HK-2 (cell line): ENCODE data around the gene CMTM8.
"Not testable (repeated sequence)": the region's sequence is repeated elsewhere in the genome, so short reads cannot be mapped to it uniquely, and the experiment has no call there.

Experiments
- DNase-seq: peaks from one replicate; pipeline ENCODE4 v3.0.0-alpha.2; 2018; ENCODE audit not compliant: unreplicated experiment

Gene CMTM8

DNA sequence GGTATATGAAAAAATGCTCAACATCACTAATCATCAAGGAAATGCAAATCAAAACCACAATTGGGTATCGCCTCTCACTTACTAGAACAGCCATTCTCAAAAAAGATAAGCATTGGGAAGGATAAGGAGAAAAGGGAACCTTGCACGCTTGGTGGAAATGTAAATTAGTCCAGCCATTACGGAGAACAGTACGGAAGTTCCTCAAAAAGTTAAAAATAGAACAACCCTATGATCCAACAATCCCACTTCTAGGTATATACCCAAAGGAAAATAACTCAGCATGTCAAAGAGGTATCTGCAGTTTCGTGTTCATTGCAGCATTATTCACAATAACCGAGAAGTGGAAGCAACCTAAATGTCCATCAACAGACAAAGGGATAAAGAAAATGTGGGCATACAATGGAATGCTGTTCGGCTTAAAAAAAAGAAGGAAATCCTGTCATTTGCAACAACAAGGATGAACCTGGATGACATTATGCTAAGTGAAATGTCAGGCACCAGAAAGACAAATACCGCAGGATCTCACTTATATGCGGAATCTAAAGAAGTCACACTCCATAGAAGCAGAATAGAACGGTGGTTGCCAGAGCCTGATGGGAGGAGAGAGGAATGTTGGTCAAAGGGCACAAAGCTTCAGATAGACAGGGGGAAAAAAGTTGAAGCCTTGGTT is 141.5 kb downstream of the CMTM8 start:
- no peak for DNase-seq

DNA sequence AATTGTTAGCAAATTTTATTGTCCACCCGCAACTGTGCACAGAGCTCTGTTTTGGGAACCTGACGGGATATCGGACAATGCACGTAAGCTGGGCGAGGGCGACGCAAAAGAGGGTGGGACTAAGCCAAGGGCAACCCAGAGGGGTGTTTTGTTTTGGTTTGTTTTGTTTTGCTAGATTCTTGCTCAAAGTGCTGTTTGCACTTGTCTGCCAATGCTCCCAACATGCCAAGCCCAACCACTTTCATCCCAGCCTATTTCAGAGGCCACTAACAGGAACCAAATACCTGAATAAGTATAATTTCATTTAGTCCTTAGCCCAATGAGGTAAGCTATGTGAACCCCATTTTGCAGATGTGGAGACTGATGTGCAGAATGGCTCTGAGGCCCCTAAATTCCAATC is 143.4 kb downstream of the CMTM8 start:
- DNase-seq, result no peak

DNA sequence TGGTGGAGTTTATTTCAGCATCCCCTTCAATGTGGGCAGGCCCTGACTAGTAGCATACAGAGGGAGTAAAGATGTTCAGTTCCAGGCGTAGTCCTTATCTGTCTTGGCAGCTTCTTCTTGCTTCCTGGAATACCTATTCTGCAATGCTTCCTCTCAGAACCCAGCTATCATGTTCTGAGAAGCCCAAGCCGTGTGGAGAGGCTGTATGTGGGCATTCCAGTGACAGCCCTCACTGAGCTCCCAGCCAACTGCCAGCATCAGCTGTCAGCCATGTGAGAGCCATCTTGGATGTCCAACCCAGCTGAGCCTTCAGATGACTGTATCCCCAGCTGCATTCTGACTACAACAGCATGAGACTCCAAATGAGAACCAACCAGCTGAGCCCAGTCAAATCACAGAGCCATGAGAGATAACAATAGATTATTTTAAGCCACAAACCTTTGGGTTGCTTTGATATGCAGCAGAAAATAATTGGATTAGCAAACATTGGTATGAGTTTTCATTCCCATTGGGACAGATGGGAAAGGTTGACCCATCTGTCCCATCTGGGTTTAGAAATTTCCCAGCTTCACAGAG is 144.7 kb downstream of the CMTM8 start:
- DNase-seq, result no peak

DNA sequence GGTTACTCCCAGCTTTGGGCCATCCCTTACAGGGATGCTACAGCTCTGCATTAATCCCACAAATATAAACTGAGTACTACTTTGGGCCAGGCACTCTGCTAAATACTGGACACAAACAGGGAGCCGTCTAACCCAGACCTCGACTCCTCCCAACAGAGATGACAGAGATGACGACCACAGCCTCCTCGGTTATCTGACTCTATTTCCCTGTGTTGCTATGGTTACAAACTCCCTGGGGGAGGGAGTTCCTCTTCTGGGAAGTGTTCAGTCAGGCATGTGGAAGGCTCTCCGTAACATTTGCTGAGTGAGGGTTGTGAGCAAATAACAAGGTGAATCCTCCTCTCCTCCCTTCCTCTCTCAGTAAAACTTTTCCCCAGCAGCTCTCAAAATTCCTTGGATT is 146.5 kb downstream of the CMTM8 start:
- DNase-seq, result no peak

DNA sequence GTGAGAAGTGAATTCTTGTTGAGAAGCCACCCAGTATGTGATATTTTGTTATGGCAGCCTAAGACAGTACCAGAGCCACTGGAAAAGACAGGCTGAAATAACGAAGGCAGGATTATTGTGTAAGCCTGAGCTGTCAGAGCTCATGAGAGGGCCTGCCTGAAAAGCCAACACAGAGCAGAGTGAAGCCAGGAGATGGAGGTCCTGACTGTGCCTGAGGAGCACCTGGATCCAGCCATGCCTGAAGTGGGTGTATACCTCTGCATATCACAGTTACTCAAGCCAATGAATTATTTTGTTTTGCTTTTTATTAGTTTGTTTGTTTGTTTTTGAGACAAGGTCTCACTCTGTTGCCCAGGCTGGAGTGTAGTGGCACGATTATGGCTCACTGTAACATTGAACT is 149.0 kb downstream of the CMTM8 start:
- no peak for DNase-seq

DNA sequence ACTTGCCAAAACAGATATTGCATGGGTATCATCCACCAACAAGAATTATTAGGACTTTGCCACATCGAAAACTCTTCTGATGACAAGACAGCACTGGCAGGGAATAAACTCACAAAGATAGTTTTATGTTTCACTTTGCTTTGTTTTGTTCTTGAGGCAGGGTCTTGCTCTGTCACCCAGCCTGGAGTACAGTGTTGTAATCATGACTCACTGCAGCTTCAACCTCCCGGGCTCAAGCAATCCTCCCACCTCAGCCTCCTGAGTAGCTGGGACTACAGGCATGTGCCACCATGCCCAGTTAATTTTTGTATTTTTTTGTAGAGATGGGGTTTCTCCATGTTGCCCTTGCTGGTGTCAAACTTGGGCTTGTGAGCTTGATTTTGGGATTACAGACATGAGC is 151.1 kb downstream of the CMTM8 start:
- DNase-seq, result not testable (repeated sequence)

DNA sequence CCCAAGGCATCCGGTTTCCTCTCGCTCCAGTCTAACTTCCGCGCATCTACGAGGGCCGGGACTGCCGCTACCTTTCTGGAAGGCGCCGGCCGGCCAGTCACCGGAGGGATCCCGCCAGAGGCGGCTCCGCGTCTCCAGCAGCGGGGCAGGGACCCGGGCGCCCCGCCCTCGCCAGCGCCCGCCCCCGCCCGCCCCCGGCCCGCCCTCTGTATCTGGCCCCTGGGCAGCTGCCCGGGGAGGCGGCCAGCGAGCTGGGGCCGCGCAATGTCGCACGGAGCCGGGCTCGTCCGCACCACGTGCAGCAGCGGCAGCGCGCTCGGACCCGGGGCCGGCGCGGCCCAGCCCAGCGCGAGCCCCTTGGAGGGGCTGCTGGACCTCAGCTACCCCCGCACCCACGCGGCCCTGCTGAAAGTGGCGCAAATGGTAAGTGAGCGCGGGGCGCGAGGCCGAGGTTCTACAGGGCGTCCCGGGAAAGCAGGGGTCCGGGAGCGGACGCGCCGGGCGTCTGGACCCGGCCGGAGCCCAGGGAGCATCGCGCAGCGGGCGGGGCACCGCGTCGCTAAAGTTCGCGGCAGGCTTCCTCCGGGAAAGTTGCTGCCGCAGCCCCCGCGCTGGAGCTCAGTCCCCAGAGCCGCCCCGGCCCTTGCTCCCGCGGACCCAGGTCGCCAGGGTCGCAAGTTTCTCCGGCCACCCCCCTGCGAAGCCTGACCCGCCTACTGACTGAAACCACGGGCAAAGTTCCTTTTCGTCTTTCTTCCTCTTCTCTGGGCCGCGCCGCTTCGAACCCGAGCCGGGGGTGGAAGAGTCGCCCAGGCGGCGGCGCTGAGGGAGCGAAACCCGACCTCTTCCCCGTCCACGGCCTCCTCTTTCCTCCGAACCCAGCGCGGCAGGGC is 153.4 kb downstream of the CMTM8 start, which contains the start of gene CMTM7:
Gene CMTM7, plus strand, starts transcription at position 211 of the 893 bp plus-strand sequence. Its CDS starts 54 bp downstream, at position 265.
- peak; percentile 78 for DNase-seq

DNA sequence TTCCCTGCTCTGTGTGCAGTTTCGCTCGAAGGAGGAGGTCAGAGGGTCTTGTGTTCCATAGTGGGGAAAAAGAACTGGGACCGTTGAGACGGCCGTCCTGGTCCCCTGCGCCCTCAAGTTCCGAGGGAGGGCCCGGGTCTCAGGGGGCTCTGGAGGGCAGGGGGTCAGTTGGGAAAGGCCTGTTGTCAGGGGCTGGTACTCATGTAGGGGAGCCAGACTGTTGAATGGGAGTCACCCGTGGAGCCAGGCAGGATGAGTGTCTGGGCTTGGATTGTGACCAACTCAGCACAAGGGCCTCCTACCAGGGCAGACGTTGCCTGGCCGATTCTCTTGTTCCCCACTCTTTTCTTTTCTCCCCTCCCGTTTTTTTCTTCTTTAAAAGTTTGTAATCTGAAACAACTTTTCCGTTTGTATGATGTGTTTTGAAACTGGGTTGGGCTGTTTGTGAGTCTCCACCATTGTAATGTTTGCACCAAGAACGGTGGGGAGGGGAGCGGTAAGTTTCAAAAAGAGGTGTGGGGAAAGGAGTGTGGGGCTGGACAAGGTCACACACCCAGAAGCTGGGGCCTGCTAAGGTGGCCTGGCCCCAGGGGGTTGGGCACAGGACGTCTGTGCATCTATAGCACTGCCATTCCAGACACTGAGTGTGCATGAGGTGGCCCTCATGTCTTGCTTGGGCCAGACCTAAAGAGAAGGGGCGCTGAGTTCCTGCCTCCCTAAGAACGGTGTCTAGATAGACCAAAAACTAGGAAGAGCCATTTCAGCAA is 154.2 kb downstream of the CMTM8 start:
- peak; percentile 53 for DNase-seq

DNA sequence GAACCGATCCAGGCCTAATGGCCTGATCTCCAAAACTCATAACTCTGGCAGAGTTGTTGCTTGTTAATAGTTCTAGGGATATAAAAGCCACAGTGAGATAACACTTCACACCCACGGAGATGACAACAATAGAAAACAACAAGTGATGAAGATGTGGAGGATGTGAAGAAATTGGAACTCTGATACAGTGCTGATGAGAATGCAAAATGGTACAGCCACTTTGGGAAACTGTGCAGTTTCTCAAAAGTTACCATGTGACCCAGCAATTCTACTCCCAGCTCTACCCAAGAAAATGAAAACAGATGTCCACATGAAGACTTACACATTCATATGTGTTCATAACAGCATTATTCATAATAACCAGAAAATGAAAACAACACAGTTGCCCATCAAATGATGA is 157.0 kb downstream of the CMTM8 start:
- DNase-seq, result no peak

DNA sequence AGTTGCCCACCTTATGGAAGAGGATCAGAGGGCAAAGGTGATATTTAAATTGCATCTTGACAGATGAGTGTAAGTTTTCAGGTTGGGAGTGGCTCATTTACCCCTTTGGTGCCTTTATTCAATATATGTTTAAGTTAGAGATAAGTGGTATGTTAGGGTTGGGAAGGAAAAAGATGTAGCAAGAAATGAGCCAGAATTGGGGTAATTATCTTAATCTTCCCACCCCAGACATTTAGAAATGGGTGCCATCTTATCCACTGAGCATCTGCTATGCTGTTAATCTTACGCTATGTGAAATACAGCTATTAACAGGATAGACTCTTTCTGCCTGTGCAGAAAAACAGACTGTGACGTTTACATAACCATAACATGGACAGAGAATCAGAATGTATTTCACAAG is 159.5 kb downstream of the CMTM8 start:
- DNase-seq, result no peak

DNA sequence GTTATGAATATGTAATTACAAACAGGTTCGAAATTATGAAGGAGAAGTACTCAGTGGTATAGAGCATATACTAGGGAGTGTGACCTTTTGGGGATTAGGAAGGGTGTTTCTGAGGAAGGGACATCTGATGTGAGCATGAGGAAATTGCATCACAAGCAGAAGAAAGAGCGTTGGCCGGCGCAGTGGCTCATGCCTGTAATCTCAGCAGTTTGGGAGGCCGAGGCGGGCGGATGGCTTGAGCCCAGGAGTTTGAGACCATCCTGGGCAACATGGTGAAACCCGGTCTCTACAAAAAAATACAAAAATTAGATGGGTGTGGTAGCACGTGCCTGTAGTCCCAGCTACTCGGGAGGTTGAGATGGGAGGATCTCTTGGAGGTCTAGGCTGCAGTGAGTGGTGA is 160.1 kb downstream of the CMTM8 start:
- DNase-seq, result no peak

DNA sequence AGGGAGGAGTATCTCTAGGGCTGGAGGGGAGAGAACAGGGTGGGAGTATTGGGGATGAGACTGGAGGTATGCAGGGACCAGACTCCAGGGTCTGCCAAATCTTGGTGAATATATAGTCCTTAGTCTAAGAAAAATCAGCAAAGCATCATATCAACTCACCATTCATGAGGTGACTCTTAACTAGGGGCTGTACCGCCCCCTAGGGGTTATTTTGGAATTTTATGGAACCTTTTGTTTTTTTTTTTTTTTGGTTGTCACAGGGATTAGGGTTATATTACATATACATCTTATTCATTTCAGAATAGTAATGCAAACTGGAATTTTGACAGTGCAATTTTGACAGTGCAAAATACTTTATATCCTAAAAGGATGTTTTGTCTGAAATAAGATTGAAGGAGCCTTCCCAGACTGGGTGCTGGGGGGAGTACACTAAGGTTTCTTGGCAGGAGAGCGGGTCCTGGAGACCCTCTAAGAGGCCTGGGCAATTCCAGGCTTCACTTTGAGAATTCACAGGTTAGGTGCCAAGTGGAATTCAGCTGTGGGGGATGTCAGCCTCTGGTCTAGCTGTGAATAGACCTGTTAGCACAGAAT is 160.6 kb downstream of the CMTM8 start:
- DNase-seq, result no peak

DNA sequence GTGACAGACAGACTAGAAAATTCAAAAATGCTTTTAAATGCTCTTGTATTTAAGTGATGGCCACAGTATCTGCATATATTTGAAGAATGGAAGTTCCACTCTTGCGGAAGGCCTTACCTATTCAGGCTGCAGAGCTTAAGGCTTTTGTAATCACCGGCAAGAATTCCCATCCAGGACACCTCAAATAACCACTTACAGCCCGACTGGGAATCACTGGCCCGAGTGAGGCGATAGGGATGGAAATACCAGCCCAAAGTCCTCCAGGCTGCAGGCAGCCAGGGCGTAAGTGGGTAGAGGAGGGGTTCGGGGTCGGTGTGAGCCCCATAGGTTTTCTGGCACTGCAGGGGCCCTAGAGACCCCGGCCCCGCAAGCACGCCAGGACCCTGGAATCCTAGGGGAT is 162.6 kb downstream of the CMTM8 start:
- no peak for DNase-seq

DNA sequence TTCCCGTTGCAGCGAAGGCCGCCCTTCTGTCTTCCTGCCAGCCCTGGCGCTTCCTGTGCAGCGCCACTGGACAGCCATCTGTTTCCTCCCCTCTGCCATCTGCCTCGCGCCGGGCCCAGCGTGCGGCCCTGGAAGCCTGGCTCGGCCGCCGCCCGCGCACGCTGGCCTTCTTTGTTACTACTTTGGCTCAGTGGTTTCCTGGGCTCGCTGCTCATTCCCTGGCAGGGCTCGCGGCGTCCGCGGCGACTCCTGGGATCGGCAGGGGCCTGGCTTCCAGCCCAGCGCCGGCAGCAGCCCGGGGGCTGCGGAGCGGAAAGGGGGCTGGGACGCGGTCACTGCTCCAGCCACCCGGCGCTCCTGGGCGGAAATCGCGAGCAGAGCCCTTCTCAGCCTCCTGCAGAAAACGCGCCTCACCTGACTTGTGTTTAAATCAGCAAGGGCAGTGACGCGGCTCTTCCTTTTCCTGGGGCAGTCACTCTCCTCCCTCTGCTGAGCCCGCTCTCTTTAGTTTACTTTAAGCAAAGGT is 163.1 kb downstream of the CMTM8 start:
- peak; percentile 76 for DNase-seq

DNA sequence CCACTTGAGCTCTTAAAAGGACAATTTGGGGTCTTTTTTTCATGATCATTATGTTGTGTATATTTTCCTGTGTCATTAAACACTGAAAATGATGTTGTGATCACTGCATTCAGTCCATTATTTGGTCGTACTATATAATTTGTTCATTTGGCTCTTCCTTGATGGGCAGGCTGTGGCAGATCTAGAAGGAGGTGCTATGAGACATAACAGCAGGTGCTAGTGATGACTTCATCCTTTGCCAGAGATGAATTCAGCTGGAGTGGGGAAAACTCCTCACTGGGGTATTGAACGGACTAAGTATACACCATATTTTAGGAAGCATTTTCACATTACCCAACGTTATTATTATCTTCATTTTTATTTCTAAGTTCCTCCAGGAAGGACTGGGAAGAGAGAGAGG is 165.2 kb downstream of the CMTM8 start:
- no peak for DNase-seq

DNA sequence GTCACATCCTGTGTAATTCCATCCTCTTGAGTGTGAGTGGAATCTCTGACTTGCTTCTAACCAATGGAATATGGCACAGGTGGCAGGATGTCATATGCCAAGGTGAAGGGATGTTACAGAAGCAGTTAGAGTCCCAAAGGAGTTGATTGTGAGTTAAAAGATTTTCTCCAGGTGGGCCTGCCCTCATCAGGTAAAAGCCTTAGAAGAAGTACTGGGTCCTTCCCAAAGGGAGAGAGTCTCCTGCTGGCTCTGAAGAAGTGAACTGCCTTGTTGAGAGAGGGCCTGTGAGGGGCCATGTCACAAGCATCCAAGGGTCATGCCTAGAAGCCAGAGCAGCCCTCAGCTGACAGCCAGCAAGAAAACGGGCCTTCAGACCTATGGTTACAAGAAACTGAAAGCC is 166.2 kb downstream of the CMTM8 start:
- DNase-seq, result no peak

DNA sequence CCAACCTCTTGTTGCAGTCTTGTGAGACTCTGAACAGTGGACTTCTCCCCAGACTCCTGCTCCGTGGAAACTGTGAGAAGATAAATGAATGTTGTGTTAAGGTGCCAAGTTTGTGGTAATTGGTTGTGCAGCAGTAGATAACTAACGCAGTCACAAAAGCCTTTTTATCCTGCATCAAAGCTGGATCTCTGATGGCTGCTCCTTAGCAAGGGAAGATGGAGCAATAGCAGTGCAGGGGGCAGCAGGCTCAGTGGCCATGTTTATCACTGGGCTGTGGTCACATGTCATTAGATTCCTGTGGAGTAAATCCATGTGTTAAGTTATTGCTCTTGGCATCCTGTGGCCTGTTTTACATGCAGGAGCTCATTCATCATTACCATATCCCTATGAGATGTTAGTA is 166.7 kb downstream of the CMTM8 start:
- no peak for DNase-seq

DNA sequence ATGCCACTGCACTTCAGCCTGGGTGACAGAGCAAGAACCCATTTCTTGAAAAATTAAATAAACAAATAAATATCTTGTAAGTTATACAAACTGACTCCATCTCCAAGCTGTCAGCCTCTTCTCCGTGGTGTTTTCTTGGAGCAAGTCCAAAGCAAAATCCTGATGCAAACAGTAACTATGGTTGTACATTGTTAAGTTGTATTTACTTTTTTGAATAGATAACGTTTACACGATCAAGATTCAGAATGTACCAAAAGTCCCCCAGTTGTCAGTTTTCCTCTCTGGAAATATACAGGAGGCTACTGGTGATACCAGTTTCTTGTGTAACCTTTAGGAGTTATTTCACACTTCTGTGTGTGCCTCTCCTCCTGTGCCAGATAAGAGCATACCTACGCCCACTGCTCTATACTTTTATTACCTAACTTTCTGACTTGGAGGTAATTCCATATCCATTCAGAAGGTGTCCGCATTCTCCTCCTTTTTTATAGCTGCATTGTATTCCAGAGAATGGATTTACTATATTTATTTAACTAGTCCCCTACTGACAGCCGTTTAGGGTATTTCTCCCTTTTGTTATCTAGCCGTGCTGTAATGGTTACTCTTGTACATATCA is 167.3 kb downstream of the CMTM8 start:
- no peak for DNase-seq

DNA sequence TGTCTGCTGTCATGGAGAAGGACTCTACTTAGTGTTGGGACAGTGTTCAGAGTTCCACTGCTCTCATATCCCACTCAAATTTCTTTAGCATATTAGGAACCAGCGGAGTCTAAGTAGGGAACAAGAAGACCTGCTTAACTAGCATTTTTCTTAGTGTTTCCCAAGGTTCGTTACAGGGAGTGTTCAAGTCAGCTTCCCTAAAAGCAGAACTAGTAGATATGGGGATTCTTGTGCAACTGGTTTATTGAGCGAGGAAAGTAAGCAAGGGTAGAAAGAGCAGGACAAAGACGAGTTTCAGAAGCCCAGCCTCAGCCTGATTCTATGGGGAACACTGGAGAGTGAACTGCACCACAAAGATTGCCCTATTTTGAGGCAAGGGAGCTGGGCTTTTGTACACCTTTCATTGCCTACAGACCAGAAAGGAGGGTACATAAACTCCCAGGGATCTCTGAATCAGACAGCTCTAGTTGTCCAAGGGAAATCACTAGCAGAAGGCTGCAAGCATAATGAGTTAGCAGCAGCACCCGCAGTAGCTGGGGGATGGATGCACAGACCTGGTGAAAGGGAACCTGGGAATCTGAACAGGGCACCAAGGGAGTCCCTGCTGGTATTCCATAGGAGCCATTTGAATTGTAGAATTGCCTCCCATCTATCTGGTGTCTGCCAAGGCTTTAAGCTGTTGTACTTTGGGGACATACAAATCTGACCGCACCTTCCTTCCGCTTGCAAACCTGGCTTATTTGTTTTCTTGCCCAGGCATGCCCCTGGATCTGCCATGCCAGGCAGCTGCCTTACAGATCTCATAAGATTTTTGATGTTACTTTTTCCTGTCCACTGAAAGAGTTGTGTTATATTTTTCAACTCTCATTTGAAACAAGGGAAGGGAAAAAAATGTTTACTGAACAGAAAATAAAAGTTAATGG is 168.3 kb downstream of the CMTM8 start:
- DNase-seq, result no peak
